Lower leg skin (tissue), 3 donors: Measurements from ENCODE around the gene EMX2.

Experiments used
- POLR2A ChIP-seq, 2 donors: fragments of 450-650 bp; IDR thresholded peaks; one replicate each; pipeline ENCODE4 v1.6.1; 2016 to 2017; ENCODE audit warnings: antibody characterized with exemption in 2 of 2, mild to moderate bottlenecking in 1 of 2, moderate library complexity in 1 of 2
- TF ChIP-seq, protein P1 (sequence below), 3 donors: fragments of 450-650 bp; IDR thresholded peaks; one replicate each; pipeline ENCODE4 v1.5.1; 2016; ENCODE audit warnings: antibody characterized with exemption in 3 of 3, mild to moderate bottlenecking in 3 of 3, moderate library complexity in 2 of 3

DNA sequence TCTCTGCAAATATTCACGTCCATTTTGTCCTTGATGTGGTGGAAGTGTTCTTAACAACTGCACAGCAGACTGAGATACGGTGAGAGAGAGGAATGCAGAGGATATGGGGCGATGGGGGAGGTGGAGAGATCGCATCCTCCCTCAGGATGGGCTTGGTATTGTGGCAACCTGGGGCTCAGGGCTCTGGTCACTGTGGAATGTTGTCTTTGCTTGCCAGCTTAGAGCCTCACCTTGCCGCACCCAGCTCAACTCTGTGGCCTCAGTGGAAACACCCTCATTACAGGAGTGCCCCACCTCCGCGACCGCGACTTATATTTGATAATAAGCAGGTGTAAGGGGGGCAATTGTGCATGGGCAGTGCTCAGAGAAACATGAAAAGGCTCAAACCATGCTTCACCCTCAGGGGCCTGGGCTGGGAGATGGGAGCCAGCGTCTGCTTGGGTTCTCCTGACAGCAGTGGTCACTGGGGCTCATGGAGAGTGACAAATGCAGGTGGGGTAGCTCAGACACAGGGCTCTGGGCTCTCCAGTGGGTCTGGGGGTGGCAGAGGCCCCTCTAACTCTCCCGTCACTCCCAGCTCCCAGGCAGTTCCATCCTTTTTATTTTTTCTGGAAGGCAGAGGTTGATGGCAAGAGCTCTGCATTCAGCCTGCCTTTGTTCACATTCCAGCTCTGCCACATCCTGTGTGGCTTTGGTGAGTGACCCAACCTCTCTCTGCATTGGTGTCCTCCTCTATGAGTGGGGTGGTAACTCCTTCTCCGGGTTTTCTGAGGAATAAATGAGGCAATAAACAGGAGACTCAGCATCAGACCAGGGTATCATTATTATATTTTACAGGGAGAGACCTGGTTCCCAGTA is 43.1 kb upstream of the EMX2 start:
- TF ChIP-seq, protein P1, sequence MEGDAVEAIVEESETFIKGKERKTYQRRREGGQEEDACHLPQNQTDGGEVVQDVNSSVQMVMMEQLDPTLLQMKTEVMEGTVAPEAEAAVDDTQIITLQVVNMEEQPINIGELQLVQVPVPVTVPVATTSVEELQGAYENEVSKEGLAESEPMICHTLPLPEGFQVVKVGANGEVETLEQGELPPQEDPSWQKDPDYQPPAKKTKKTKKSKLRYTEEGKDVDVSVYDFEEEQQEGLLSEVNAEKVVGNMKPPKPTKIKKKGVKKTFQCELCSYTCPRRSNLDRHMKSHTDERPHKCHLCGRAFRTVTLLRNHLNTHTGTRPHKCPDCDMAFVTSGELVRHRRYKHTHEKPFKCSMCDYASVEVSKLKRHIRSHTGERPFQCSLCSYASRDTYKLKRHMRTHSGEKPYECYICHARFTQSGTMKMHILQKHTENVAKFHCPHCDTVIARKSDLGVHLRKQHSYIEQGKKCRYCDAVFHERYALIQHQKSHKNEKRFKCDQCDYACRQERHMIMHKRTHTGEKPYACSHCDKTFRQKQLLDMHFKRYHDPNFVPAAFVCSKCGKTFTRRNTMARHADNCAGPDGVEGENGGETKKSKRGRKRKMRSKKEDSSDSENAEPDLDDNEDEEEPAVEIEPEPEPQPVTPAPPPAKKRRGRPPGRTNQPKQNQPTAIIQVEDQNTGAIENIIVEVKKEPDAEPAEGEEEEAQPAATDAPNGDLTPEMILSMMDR (IDR thresholded peaks at IDR 0.05): no peak
- no peak for TF ChIP-seq POLR2A (IDR thresholded peaks at IDR 0.05)
